ENCODE measurements around the gene PLK3.
"Not testable (repeated sequence)": the region's sequence is repeated elsewhere in the genome, so short reads cannot be mapped to it uniquely, and the experiment has no call there.

PLK3 gene

DNA sequence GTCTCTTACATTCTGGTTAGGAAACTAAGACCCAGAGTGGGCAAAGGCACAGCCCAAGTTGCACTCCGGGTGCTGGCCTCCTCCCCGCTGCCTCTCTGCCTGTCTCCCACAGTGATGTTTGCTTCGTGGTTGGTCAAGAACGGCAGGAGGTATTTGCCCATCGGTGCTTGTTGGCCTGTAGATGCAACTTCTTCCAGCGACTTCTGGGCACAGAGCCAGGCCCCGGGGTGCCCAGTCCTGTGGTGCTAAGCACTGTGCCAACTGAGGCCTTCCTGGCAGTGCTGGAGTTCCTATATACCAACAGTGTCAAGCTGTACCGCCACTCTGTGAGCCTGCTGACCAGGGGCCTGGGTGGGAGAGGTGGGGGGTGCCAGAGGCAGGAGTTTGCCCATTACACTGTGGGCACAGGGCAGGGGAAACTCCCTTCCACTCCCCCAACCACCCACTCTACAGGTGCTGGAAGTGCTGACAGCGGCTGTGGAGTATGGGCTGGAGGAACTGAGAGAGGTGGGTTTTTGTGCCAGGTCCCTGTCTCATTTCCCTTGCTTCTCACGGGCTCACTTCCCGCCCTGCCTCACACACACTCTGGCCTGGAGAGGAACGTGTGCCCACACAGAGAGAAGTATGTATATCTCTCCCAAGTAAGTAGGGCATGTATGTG is 10.1 kb downstream of the PLK3 start:
- DNase-seq: no peak

DNA sequence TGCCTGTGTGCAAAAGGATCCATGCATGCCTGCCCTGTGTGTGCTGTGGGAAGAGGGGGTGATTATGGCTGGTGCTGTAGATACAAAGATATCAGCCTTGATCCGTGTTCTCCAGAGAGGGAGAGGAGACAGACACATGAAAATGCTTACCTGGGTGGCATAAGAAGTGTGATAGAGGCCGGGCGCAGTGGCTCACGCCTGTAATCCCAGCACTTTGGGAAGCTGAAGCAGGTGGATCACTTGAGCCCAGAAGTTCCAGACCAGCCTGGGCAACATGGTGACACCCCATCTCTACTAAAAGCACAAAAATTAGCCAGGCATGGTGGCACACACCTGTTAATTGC is 10.6 kb downstream of the PLK3 start:
- DNase-seq: not testable (repeated sequence)

DNA sequence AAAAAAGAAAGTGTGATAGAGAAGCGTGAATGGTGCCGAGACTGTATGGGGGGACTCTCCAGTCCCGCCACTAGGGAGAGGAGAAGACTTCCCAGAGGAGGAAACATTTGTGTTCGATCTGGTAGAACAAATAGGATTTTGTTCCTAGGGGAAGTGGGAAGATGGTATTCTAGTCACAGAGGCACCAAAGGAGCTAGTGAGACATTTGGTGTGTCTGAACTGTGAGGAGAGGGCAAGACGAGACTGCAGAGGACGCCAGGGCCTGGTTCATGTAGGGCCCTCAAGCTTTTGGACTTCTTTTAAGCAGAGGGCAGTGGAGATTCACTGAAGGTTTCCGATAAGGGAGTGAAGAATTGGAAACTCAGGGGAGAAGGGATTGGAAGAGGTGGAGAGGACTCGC is 11.1 kb downstream of the PLK3 start:
- DNase-seq: no peak

DNA sequence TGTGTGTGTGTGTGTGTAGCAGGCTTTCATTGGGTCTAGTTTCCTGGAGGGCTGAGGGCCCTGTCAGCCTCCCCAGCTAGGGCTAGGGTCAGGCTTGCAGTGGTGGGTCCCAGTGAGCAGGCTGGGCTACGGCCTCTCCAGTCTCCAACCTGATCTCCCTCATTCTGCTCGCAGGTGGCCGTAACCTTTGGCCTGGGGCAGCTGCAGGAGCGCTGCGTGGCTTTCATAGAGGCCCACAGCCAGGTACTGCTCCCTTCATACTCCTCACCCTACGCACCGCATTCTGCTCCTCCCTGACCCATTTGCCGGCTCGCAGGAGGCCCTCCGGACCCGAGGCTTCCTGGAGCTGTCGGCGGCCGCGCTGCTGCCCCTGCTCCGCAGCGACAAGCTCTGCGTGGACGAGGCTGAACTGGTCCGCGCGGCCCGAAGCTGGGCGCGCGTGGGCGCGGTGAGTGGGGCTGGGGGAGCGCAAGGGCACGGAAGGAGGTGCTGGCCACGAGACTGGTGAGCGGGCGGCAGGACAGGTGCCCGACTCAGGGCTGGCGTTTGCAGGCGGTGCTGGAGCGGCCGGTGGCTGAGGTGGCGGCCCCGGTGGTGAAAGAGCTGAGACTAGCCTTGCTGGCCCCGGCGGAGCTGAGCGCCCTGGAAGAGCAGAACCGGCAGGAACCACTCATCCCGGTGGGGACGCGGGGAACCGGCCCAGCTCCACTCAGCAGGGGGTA is 12.8 kb downstream of the PLK3 start:
- no peak for DNase-seq

DNA sequence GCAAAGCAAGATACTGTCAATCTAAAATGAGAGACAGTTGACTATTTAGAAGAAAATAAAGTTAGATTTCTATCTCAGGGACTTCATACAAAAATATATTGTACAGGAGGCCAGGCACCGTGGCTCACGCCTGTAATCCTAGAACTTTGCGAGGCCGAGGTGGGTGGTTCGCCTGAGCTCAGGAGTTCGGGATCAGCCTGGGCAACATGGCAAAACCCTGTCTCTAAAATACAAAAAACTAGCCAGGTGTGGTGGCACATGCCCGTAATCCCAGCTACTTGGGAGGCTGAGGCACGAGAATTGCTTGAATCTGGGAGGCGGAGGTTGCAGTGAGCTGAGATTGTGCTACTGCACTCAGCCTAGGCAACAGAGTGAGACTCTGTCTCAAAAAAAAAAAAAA is 15.7 kb downstream of the PLK3 start:
- not testable (repeated sequence) for DNase-seq

DNA sequence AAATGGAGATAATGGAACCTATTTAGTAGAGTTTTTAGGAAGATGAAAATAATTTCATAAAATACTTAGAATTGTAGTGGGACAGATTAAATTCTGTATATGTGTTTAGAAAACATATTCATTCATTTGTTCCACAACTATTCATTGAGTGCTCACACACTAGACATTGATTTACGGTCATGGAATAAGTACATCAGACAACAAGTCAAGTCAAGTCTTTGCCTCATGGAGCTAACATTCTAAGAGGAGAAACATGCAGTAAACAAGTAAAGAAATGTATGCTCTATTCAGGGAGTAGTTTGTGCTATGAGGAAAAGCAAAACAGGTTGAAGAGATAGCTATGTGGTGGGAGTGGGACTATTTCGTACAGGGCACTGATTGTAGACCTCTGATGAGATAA is 17.1 kb downstream of the PLK3 start:
- DNase-seq: no peak

DNA sequence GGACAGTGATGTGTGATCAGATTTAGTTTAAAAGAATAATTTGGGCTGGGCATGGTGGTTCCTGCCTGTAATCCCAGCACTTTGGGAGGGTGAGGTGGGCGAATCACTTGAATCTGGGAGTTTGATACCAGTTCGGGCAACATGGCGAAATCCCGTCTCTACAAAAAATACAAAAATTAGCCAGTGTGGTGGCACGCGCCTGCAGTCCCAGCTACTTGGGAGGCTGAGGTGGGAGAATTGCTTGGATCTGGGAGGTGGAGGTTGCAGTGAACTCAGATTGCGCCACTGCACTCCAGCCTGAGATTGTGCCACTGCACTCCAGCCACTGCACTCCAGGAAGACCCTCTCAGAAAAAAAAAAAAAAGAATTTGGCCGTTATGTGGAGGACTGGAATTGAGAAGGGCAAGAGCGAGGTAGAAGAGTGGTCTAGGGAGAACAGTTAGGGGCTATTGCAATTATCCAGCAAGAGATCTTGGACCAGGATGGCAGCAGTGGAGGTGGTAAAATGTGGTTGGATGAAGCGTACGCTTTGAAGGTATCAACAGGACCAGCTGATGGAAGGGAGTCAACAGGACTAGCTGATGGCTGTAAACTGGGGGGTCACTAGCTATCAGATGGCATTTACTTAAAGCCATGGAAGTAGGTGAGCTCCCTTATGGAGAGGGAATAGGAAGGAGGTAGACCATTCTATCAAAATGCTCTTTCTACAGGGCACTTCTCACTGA is 17.8 kb downstream of the PLK3 start:
- DNase-seq: no peak

DNA sequence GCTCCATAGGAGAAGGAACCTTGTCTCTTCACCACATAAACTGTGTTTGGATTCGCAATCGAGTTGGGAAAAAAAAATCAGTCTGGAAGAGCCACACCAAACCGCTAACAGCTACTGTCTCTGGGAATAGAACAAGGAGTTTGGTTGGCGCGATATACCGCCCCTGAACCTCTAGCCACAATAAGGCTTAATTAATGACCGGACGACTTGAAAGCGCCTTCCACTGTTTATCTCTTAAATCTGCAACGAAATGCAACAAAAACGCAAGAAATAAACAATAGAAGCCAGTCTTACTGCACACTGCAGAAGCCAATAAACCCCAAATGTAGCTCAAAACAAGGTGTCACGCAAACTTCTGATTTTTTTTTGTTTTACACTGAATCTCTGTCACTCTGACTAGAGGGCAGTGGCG is 19.0 kb downstream of the PLK3 start:
- no peak for DNase-seq

DNA sequence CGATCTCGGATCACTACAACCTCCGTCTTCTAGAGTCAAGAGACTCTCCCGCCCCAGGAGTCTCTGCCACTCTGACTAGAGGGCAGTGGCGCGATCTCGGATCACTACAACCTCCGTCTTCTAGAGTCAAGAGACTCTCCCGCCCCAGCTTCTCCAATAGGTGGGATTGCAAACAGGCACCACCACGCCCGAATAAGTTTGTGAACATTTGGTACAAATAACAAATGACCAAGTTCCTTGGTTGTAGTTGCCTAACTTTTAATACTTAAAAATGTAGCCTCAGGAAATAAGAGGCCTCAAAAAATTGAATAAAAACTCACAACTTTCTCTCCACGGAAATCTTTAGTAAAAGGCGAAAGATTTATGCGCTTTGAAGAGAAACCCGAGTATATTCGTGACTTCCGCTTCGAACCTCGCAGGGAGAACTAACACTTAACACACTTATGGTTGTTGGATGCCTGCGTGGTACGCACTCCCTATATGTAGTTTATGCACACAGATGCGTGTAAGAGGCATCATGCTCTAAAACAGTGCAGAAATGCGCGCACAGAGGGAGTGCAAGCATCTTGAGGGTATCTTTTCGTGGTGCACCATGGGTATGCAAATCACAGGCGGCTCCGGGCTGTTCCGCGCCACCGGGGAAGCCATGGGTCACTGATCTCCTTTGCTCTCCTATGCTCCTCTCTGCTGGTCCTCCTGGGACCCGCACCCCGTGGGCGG is 19.6 kb downstream of the PLK3 start:
- DNase-seq: peak; percentile 82

DNA sequence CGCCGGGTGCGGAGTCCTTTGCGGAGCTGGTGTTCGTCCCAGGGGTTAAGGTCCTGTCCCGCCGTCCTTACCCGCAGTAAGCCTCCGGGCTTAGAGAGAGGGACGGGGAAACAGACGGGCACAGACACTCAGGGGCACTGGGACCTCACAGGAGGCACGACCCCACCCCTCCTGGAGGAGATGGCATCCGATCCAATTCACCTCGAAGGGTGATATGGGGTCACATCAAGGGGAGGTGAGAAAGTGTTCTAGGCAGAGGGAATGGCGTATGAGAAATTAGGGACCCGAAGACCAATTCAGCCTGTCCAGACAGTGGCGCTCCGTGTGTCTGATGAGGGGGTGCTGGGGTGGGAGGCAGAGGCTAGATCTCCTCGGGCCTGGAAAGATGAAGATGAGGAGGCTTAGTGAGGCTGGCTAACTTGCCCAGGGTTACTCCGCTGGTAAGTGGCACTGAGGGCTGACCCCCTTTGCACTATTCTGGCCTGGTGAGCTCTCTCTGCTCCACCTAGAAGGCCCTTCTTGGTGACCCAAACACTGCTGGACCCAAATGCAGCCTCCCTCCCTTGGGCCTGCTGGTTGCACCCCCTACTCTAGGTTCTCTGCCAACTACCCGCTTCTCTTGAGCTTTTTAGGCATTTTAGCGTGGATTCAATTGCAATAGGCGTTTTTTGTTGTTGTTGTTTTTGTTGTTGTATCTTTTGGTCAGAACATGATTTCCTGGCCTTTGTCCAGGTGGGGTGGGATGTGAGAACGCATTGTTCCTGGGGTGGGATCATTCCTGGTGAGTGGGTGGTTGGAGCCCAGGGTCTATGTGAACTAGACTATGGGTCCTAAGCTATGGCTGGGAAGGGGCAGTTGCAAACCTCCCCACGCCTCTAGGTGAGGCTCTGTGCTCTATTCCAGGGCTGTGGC is 20.4 kb downstream of the PLK3 start:
- DNase-seq: no peak

DNA sequence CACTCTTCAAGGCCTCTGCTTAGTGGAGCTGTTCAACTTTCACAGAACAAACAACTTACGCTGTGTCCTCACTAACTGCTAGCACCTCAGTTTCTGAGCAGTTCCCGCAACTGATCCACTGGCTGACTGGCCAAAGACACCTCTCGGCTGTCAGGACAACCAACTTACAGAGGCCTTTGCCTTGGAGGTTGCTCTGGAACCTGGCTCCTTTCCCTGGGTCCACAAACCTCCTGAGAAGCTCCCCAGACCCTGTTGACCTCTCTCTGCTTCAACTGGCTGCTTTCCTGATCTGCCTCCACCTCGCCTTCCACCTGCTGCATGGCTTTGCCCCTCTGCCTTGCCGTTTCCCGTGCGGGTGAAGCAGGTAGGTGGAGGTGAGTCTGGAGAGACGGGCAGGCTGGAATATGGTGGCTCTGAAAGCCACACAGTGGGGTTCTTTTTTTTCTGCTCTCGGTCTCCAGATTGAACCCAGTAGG is 21.1 kb downstream of the PLK3 start:
- DNase-seq: no peak

DNA sequence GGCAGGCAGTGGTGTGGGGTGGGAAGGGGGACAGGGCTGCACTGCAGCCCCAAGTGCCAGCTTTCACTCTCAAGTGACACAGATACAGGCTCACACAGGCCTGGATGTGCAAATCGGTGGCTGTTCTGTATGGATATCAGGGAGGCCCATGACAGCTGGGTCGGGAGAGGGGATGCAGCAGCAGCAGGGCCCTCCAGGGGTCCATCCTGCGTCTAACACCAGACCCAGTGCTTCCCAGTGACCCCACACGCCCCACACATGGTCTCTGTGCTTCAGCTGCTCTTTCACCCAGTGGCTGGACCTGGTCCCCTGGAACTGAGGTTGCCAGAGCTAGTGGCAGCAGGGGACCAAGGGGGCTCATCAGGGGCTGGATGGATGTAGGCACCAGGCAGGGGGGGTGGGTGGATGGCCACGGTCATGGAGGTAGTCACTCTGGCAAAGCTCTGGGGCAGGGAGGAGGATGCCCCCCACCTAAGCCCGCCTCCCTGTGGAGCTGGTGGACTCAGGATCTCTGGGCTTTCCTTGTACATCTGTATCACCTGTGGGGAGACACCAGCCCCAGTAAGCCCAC is 22.0 kb downstream of the PLK3 start:
- no peak for DNase-seq

DNA sequence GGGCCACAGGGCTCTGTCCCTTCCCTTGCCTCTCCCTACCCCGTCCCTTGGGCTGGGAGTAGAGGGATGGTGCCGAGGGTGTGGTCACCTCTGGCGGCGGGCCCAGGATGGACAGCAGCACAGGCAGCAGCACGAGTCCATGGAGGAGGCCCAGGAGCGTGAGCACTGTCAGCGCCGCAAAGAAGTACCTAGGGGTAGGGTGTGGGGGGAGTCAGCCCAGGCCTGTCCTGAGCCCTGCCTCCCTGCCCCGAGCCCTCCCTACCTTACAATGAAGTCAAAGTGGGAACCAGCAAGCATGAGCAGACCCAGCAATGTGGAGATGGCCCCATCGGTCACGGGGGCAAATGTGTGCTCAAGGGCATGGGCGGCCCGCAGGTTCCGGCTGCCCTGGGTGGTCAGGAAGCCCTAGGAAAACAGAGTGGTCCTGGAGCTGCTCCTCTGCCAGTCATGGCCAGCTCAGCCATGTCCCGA is 22.8 kb downstream of the PLK3 start:
- no peak for DNase-seq

DNA sequence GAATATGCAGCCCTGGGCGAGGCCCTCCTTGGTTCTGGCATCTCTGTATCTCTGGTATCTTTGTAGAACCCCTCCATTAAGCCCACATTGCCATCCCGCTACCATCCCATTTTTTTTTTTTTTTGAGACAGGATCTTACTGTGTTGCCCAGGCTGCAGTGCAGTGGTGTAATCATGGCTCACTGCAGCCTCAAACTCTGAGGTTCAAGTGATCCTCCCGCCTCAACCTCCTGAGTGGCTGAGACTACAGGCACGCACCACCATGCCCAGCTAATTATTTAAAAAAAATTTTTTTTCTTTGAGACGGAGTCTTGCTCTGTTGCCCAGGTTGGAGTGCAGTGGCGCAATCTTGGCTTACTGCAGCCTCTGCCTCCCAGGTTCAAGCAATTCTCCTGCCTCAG is 24.2 kb downstream of the PLK3 start:
- DNase-seq: not testable (repeated sequence)

DNA sequence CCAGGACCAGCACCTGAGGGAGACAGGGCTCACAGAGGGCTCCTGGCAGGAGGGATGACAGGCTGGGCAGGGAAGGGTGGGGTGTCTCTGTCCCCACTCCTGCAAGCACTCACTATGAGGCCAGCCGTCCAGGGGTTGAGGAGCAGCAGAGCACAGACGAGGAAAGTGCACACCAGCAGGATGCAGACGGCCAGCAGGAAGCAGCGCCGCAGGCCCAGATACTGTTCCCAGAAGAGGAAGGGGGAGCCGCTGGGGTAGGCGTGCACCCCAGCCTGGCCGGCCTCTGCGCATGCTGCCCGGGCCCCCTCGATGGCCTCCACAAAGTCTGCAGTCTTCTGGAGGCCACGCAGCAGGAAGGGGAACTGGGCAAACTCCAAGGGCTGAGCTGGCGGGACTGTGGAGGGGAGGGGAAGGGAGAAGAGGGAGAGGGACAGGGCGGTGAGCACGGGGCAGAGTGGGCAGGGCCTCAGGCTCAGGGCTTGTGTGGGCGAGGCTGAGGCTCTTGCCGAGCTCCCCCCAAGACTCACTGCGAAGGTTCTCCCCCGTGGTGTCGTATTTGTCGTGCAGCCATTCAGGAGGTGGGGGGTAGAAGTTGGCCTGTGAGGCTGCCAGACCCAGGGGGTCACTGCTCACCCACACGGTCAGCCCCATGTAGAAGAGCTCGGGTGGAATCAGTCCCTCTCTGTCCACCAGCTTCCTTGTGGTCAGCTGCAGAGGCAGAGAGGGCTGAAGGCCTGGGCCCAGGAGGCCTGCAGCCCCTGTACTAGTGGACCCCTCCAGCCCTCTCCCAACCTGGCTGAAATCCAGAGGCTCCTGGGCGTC is 26.4 kb downstream of the PLK3 start:
- no peak for DNase-seq

DNA sequence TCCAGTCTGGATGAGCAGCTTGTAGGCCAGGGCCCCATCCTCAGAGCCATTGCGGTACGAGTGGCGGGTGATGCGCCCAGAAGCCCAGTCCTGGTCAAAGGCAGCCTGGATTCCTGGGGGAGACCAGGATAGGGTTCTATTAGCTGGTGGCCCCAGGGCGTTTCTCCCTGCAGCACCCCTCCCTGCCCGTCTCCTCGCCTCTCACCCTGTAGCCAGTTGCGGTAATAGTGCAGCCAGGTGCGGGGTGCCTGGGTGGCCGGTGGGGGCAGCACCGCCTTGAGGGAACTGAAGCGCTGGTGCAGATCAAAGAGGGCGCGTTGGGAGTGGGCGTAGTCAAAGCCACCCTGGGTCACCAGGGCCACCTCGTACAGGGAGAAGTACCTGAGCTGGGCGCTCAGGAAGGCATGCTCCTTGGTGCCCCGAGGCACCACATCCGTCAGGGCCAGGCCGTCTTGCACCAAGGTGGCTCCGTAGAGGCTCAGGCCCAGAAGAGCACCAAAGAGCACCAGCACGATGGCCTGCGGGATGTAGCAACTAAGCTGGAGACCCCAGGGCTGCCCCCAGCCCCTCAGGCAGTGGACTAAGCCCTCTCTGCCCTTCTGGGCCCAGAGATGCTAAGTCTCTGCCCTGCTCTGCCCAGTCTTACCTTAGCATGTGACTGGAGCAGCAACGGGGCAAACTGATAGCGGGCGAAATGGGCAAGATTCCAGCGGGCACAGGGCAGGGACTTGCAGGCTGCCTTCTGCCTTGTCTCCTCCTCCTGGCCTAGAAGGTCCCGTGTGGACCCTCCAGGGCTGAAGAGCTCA is 27.2 kb downstream of the PLK3 start:
- no peak for DNase-seq

DNA sequence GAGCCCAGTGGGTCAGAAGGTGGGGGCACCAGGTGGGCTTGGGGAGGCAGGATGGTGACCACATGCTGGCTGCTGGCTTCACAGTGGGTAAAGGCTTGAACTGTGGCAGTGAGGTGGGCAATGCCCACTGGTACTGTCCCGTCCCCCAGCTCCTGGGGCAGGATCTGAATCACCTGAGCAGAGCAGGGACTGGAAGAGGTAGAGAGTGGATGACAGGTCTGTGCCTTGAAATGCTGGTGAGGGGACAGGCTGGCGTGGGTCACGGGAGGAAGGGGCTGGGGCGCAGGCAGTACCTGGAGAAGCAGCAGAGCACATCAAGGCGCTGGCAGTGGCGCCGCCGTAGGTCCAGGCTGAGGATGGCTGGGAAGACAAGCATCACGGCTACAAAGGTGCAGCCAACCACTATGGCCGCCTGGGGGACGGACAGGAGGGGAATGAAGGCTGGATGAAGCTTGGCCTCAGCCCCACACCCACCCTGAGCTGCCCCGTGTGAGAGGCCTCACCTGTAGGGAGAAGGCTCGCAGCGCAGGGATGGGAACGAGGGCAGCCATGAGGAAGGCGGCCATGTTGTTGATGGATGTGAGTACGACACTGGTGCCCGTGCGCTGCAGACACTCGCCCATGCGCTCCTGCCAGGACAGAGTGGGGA is 27.9 kb downstream of the PLK3 start:
- no peak for DNase-seq

DNA sequence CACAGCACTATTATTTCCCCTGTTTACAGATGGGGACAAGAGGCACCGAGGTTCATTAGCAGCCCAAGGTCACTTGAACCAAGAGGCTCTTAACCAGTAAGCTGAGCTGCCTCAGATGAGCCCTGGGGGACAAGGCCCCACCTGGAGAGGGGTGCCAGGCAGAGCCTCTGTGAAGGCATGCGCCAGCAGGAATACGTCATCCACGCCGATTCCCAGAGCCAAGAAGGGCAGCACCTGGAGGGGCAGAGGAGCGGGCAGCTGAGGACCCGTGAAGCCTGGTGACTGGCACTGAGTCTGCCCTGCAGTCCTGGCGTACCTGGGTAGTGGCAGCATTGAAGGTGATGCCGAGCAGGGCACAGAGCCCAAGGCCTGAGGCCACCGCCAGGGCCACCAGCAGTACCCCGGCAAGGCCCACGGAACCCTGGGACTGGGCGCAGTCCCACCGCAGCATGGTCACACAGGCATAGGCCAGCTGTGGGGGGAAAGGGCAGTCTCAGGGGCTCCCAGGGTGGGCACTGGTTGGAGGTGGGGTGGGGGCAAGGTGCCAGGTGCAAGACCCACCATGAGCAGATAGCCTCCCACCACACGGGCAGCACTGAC is 28.8 kb downstream of the PLK3 start:
- DNase-seq: no peak
